MM.1S (cell line): ENCODE results near the gene ADRA2B.
"Not testable (repeated sequence)": the region's sequence is repeated elsewhere in the genome, so short reads cannot be mapped to it uniquely, and the experiment has no call there.

Experiments used
- DNase-seq: peaks from one replicate; pipeline ENCODE4 v3.0.0-alpha.2; 2015
- H2AFZ ChIP-seq: fragments of 300-600 bp; sonication (generic); 2 replicates; pipeline ENCODE4 v1.6.0; 2016; ENCODE audit warnings: antibody characterized with exemption, low read length
- H3F3A ChIP-seq: fragments of 300-600 bp; sonication (generic); 2 replicates; pipeline ENCODE4 v1.6.1; 2016; ENCODE audit warnings: mild to moderate bottlenecking, antibody characterized with exemption, low read length, moderate library complexity, mixed read lengths; ENCODE audit not compliant: insufficient read depth
- H3K27ac ChIP-seq: fragments of 300-600 bp; sonication (generic); 2 replicates; pipeline ENCODE4 v1.5.1; 2016; ENCODE audit warnings: mild to moderate bottlenecking, low read length
- H3K27me3 ChIP-seq: fragments of 300-600 bp; sonication (generic); replicated peaks from 2 replicates; pipeline ENCODE4 v1.6.0; 2016; ENCODE audit warnings: low read length; ENCODE audit not compliant: insufficient read depth
- H3K36me3 ChIP-seq: fragments of 300-600 bp; sonication (generic); replicated peaks from 2 replicates; pipeline ENCODE4 v1.6.1; 2016; ENCODE audit warnings: mild to moderate bottlenecking, low read length, mixed read lengths; ENCODE audit not compliant: insufficient read depth
- H3K4me1 ChIP-seq: fragments of 300-600 bp; sonication (generic); 2 replicates; pipeline ENCODE4 v1.6.1; 2016; ENCODE audit warnings: low read length, mixed read lengths
- H3K4me2 ChIP-seq: fragments of 300-600 bp; sonication (generic); 2 replicates; pipeline ENCODE4 v1.6.0; 2016; ENCODE audit warnings: low read depth, low read length
- H3K4me3 ChIP-seq: fragments of 300-600 bp; sonication (generic); 2 replicates; pipeline ENCODE4 v1.5.1; 2016; ENCODE audit warnings: low read length, mixed read lengths
- H3K79me2 ChIP-seq: fragments of 300-600 bp; sonication (generic); 2 replicates; pipeline ENCODE4 v1.6.1; 2016; ENCODE audit warnings: mixed run types, low read length, mixed read lengths
- H3K9ac ChIP-seq: fragments of 300-600 bp; sonication (generic); 2 replicates; pipeline ENCODE4 v1.6.1; 2016; ENCODE audit warnings: low read length, mixed read lengths
- H3K9me2 ChIP-seq: fragments of 300-600 bp; sonication (generic); replicated peaks from 2 replicates; pipeline ENCODE4 v1.6.1; 2016; ENCODE audit warnings: mild to moderate bottlenecking, low read length, mixed read lengths; ENCODE audit not compliant: insufficient read depth
- H3K9me3 ChIP-seq: fragments of 300-600 bp; sonication (generic); replicated peaks from 2 replicates; pipeline ENCODE4 v1.6.1; 2016; ENCODE audit warnings: mild to moderate bottlenecking, low read length, mixed read lengths; ENCODE audit not compliant: insufficient read depth
- H4K20me1 ChIP-seq: fragments of 300-600 bp; sonication (generic); 2 replicates; pipeline ENCODE4 v1.6.1; 2016; ENCODE audit warnings: mild to moderate bottlenecking, low read length, moderate library complexity, mixed read lengths; ENCODE audit not compliant: insufficient read depth
- EZH2 ChIP-seq: fragments of 300-600 bp; sonication (generic); optimal IDR thresholded peaks from 2 replicates; pipeline ENCODE3; 2017; ENCODE audit warnings: low read depth, mild to moderate bottlenecking, antibody characterized with exemption, low read length, mixed read lengths
- EZH2phosphoT487 ChIP-seq: fragments of 300-600 bp; sonication (generic); IDR thresholded peaks from 2 replicates; pipeline ENCODE4 v1.6.1; 2018; ENCODE audit warnings: antibody characterized with exemption, low read length
- TF ChIP-seq, protein P1 (sequence below): fragments of 300-600 bp; sonication (generic); IDR thresholded peaks from 2 replicates; pipeline ENCODE4 v1.5.1; 2016; ENCODE audit warnings: antibody characterized with exemption, low read length, mixed read lengths

The ADRA2B gene

DNA sequence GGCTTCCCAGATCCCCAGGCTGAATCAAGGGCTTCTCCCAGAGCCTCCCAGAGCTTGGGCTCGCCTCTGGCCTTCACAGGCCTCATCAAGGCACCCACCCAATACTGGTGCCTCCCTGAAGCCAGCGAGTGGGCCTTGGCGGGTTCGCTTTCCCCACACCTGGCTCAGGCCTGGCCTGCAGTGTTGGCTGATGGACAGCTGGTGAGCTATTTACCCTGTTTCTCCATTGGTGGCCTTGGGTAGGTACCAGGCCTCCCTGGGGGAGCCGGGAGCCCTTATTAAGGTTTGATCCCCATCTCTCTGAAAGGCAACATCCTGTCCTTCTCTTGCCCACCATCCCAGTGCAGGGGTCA lies 47.0 kb upstream of the ADRA2B start:
- no peaks in the 10 kb centered on the region for H3K9me3 ChIP-seq
- no peaks in the 10 kb centered on the region for H4K20me1 ChIP-seq
- no peak overlapping the region for H2AFZ ChIP-seq
- no peak overlapping the region for H3K4me2 ChIP-seq
- no peaks in the 10 kb centered on the region for H3K4me1 ChIP-seq
- H3K9ac ChIP-seq = no peak overlapping the region
- no peak overlapping the region for H3K4me3 ChIP-seq
- TF ChIP-seq EZH2 (no peak), EZH2phosphoT487 (no peak)
- TF ChIP-seq, protein P1, sequence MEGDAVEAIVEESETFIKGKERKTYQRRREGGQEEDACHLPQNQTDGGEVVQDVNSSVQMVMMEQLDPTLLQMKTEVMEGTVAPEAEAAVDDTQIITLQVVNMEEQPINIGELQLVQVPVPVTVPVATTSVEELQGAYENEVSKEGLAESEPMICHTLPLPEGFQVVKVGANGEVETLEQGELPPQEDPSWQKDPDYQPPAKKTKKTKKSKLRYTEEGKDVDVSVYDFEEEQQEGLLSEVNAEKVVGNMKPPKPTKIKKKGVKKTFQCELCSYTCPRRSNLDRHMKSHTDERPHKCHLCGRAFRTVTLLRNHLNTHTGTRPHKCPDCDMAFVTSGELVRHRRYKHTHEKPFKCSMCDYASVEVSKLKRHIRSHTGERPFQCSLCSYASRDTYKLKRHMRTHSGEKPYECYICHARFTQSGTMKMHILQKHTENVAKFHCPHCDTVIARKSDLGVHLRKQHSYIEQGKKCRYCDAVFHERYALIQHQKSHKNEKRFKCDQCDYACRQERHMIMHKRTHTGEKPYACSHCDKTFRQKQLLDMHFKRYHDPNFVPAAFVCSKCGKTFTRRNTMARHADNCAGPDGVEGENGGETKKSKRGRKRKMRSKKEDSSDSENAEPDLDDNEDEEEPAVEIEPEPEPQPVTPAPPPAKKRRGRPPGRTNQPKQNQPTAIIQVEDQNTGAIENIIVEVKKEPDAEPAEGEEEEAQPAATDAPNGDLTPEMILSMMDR = no peak
- H3K36me3 ChIP-seq = no peaks in the 10 kb centered on the region
- no peaks in the 10 kb centered on the region for H3K79me2 ChIP-seq
- no peaks in the 10 kb centered on the region for H3K9me2 ChIP-seq
- no peak for DNase-seq
- no peak overlapping the region for H3K27ac ChIP-seq
- H3K27me3 ChIP-seq = no peaks in the 10 kb centered on the region
- H3F3A ChIP-seq = no peaks in the 10 kb centered on the region

DNA sequence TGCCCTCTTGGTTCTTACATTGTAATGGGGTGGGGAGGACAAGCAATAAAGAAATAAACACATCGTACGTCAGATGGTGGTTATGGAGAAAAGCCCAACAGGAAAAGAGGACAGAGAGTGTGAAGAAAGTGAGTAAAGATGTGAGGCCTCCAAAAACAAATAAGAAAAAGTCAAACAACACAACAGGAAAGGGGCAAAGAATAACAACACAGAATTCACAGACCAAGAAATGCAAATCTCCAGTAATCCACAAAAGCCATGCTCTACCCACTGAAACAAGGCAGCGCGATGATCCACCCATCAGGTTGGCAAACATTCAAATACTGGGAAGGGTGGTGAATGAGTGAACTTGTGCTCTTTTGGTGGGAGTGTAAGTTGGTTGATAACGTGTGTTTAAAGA lies 45.5 kb upstream of the ADRA2B start:
- no peaks in the 10 kb centered on the region for H3K9me3 ChIP-seq
- no peaks in the 10 kb centered on the region for H3K9me2 ChIP-seq
- no peaks in the 10 kb centered on the region for H3K79me2 ChIP-seq
- no peaks in the 10 kb centered on the region for H3K36me3 ChIP-seq
- H3K9ac ChIP-seq = no peak overlapping the region
- H2AFZ ChIP-seq = no peak overlapping the region
- DNase-seq = no peak
- H3F3A ChIP-seq = no peaks in the 10 kb centered on the region
- H3K4me1 ChIP-seq = no peaks in the 10 kb centered on the region
- H3K27ac ChIP-seq = no peak overlapping the region
- no peak overlapping the region for H3K4me3 ChIP-seq
- no peaks in the 10 kb centered on the region for H4K20me1 ChIP-seq
- TF ChIP-seq, protein P1 = no peak
- TF ChIP-seq EZH2phosphoT487 (no peak), EZH2 (no peak)
- H3K4me2 ChIP-seq = no peak overlapping the region
- no peaks in the 10 kb centered on the region for H3K27me3 ChIP-seq

DNA sequence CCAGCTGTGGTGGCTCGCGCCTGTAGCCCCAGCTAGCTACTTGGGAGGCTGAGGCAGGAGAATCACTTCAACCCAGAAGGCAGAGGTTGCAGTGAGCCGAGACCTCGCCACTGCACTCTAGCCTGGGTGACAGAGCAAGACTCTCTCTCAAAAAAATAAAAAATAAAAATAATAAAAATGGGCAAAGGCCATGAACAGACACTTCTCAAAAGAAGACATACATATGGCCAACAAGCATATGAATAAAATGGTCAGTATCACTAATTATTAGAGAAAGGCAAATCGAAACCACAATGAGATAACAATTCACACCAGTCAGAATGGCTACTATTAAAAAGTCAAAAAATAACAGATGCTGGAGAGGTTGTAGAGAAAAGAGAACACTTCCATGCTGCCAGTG lies 44.0 kb upstream of the ADRA2B start:
- not testable (repeated sequence) for H3K9me2 ChIP-seq, H3K27me3 ChIP-seq, H3K79me2 ChIP-seq, H3K36me3 ChIP-seq, H3K9me3 ChIP-seq, H3F3A ChIP-seq, DNase-seq, H3K9ac ChIP-seq, H3K4me3 ChIP-seq, H3K4me1 ChIP-seq, H3K4me2 ChIP-seq, H3K27ac ChIP-seq, H2AFZ ChIP-seq, H4K20me1 ChIP-seq

DNA sequence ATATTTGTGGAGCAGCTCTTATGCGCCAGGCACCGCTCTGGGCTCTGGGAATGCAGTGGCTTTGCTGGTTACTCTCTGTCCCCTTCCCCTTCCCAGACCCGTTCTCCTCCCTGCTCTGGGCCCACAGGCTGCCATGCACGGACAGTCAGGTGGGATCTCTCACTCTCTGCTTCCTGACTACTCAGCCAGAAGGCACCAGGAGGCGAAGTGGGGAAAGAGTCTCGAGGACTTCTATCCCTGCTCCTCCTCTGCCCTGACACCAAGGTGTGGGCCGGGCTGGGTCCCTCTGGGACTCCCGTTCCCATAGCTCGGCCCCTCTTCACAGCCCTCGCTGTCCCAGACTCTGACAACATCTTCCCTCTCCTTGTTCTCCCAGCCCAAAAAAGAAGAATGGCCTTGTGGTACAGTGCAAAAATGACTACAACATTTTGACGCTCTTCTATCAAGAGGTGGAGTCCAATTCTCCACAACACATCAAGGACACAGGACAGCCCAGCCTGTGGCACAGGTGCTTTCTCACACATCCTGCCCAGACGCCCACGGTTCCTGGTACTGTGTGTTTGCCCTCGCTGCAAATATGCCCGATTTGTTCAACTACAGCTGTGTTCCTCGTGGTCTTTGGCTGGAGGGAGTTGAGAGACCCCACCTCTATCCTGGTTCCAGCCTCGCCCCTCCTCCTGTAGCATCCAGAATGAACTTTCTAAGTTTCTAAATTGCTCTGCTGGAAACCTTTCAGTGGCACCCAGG lies 42.9 kb upstream of the ADRA2B start:
- no peaks in the 10 kb centered on the region for H3F3A ChIP-seq
- TF ChIP-seq, protein P1 = no peak
- no peak for TF ChIP-seq EZH2
- TF ChIP-seq EZH2phosphoT487 = no peak
- H3K9me2 ChIP-seq = no peaks in the 10 kb centered on the region
- no peak overlapping the region for H3K4me3 ChIP-seq
- no peaks in the 10 kb centered on the region for H4K20me1 ChIP-seq
- no peak overlapping the region for H2AFZ ChIP-seq
- no peaks in the 10 kb centered on the region for H3K4me1 ChIP-seq
- no peak overlapping the region for H3K9ac ChIP-seq
- no peaks in the 10 kb centered on the region for H3K36me3 ChIP-seq
- H3K27me3 ChIP-seq = no peaks in the 10 kb centered on the region
- no peaks in the 10 kb centered on the region for H3K9me3 ChIP-seq
- H3K4me2 ChIP-seq = no peak overlapping the region
- DNase-seq = no peak
- H3K27ac ChIP-seq = no peak overlapping the region
- no peaks in the 10 kb centered on the region for H3K79me2 ChIP-seq
